Fibroblast of lung (primary cell): ENCODE data around the gene FUBP3. TPM values are rescaled to one million over a fixed set of nuclear protein-coding genes. Genes with fewer than 3 reads are reported as not detected.

ENCODE experiments used
- DNase-seq, 2 donors: peaks; one replicate each; pipeline versions ENCODE4 v3.0.0 to v3.0.0-alpha.2; 2010; ENCODE audit warnings: low read depth in 2 of 2
- H2AFZ ChIP-seq: 2 replicates; pipeline ENCODE4 v1.5.1; 2012; ENCODE audit warnings: low read length, control low read depth, inconsistent platforms
- H3K27ac ChIP-seq: 2 replicates; pipeline ENCODE4 v1.5.1; 2011; ENCODE audit warnings: low read length, control low read depth; ENCODE audit not compliant: insufficient read depth
- H3K27me3 ChIP-seq: 2 replicates; pipeline ENCODE4 v1.5.1; 2011; ENCODE audit warnings: mild to moderate bottlenecking, low read length; ENCODE audit not compliant: control insufficient read depth, insufficient read depth
- H3K36me3 ChIP-seq: 2 replicates; pipeline ENCODE4 v1.5.1; 2011; ENCODE audit warnings: low read length; ENCODE audit not compliant: control insufficient read depth, insufficient read depth
- H3K4me1 ChIP-seq: 2 replicates; pipeline ENCODE4 v1.5.1; 2011; ENCODE audit warnings: low read length; ENCODE audit not compliant: control insufficient read depth, insufficient read depth; ENCODE audit errors: extremely low read depth
- H3K4me2 ChIP-seq: 2 replicates; pipeline ENCODE4 v1.5.1; 2011; ENCODE audit warnings: low read length, control low read depth; ENCODE audit not compliant: insufficient read depth; ENCODE audit errors: extremely low read depth
- H3K4me3 ChIP-seq, 4 experiments: fragments of 200-600 bp in 1 of 4; sonication (generic) in 1 of 4; replicated peaks in 1 of 4; 2 replicates each; pipeline ENCODE4 v1.5.1; 2011 to 2016; ENCODE audit warnings: low read length in 4 of 4, low read depth in 3 of 4, mild to moderate bottlenecking in 3 of 4, control low read depth in 2 of 4, inconsistent platforms in 1 of 4, mixed read lengths in 1 of 4; ENCODE audit not compliant: insufficient read depth in 1 of 4; ENCODE audit errors: control extremely low read depth in 1 of 4
- H3K79me2 ChIP-seq: 2 replicates; pipeline ENCODE4 v1.5.1; 2012; ENCODE audit warnings: mild to moderate bottlenecking, low read length, inconsistent platforms; ENCODE audit not compliant: control insufficient read depth, insufficient read depth
- H3K9ac ChIP-seq: 2 replicates; pipeline ENCODE4 v1.5.1; 2011; ENCODE audit warnings: mild to moderate bottlenecking, low read length, control low read depth; ENCODE audit not compliant: insufficient read depth
- H3K9me3 ChIP-seq: 2 replicates; pipeline ENCODE4 v1.5.1; 2012; ENCODE audit warnings: low read depth, low read length; ENCODE audit not compliant: control insufficient read depth, insufficient read depth
- H4K20me1 ChIP-seq: 2 replicates; pipeline ENCODE4 v1.5.1; 2011; ENCODE audit warnings: low read length; ENCODE audit not compliant: control insufficient read depth, insufficient read depth; ENCODE audit errors: extremely low read depth
- CTCF ChIP-seq, 2 donors: IDR thresholded peaks in 1 of 2; conservative IDR thresholded peaks in 1 of 2; 1 replicate in 1 of 2; 2 replicates in 1 of 2; pipeline ENCODE4 v1.5.1; 2011 to 2012; ENCODE audit warnings: low read length in 2 of 2, control low read depth in 1 of 2, inconsistent platforms in 1 of 2, low read depth in 1 of 2, mild to moderate bottlenecking in 1 of 2
- EZH2 ChIP-seq: IDR thresholded peaks from 2 replicates; pipeline ENCODE4 v1.5.1; 2012; ENCODE audit warnings: low read length, control low read depth, mild to moderate bottlenecking; ENCODE audit errors: missing control alignments
- polyA plus RNA-seq, 2 donors: library from polyadenylated mRNA; depleted of rRNA in 1 of 2; stranded (reverse) in 1 of 2; unstranded in 1 of 2; fragments of >200 nt; gene quantifications; 2 replicates each; pipeline ENCODE4 v1.2.1, GENCODE V29; 2011 to 2012; ENCODE audit warnings: missing spikeins in 1 of 2
- total RNA-seq: library from RNA; depleted of rRNA; stranded (reverse); fragments of >200 nt; gene quantifications from 2 replicates; pipeline ENCODE4 v1.2.1, GENCODE V29; 2014

The FUBP3 gene
- total and polyA plus RNA-seq, 2 donors (not counting 1 experiment from before 2014, with no cell fraction given): 35.7 to 36.2 TPM

DNA sequence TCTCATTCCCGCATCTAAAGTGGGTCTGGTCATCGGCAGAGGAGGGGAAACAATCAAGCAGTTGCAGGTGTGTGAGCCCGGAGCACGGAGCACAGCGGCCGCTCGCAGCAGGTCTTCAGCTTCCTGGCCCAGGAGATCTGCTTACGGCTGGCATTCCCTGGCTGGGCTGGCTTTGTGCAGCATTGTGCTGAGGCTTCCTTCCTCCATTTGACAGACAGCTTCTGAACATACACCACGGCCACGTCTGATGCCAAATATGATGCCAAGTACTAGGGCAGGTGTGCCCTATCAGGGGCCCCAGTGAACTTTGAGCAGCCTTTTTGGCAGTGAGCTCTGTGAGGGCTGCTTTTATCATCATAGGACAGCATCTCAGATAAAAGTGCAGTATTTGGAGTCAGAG is 37.1 kb downstream of the FUBP3 start:
- Histone ChIP-seq H3K36me3 (peaks cover 41% of the 10 kb centered on the region), H3K9me3 (no peaks in the 10 kb centered on the region), H3K4me1 (no peaks in the 10 kb centered on the region), H3K4me2 (no peak overlapping the region), H3K9ac (no peak overlapping the region), H3K79me2 (no peaks in the 10 kb centered on the region), H2AFZ (no peak overlapping the region), H3K27ac (no peak overlapping the region), H4K20me1 (no peaks in the 10 kb centered on the region), H3K4me3 (no peak overlapping the region), H3K27me3 (no peaks in the 10 kb centered on the region)
- no peak for DNase-seq
- TF ChIP-seq CTCF (conservative IDR thresholded peaks at IDR 0.05 in 1 of 2, IDR thresholded peaks at IDR 0.05 in 1 of 2; ENCODE audit: low read depth in 1 of 2, low read length in 2 of 2) (no peak), EZH2 (no peak)

- no peaks in the 10 kb centered on the region for H3K27me3 ChIP-seq
- no peaks in the 10 kb centered on the region for H3K79me2 ChIP-seq
- H3K4me3 ChIP-seq: no peak overlapping the region
- no peak overlapping the region for H3K4me2 ChIP-seq
- no peaks in the 10 kb centered on the region for H4K20me1 ChIP-seq
- TF ChIP-seq CTCF (conservative IDR thresholded peaks at IDR 0.05 in 1 of 2, IDR thresholded peaks at IDR 0.05 in 1 of 2; ENCODE audit: low read depth in 1 of 2, low read length in 2 of 2): no peak
- no peak for TF ChIP-seq EZH2
- DNase-seq: no peak
- no peaks in the 10 kb centered on the region for H3K9me3 ChIP-seq
- H3K27ac ChIP-seq: no peak overlapping the region
- H3K4me1 ChIP-seq: no peaks in the 10 kb centered on the region
- no peak overlapping the region for H3K9ac ChIP-seq
- no peak overlapping the region for H2AFZ ChIP-seq
- peaks cover 22% of the 10 kb centered on the region for H3K36me3 ChIP-seq
Measured at GRCh38 chr9:130623466-130623865, 44.1 kb downstream of the FUBP3 start.

DNA sequence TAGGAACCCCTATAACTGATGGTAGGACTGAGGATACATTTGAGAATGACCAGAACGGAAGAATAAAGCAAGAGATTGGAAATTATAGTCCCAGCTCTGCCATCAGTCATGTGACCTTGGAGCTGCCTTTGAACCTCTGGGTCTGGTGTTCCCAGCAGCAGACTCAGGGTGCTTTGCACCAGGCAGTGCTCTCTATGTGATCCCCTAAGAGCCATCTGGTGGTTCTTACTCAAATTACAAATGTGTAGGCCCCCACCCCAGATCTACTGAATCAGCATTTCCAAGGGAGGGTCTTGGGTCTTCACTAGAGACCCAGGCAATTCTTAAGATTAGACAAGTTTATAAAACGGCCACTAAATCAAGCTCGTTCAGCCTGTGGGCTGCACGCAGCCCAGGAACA is 44.8 kb downstream of the FUBP3 start:
- Histone ChIP-seq H3K36me3 (peaks cover 18% of the 10 kb centered on the region), H3K9me3 (no peaks in the 10 kb centered on the region), H3K9ac (no peak overlapping the region), H2AFZ (no peak overlapping the region), H3K27ac (no peak overlapping the region), H3K4me1 (no peaks in the 10 kb centered on the region), H3K4me2 (no peak overlapping the region), H3K4me3 (no peak overlapping the region), H3K79me2 (no peaks in the 10 kb centered on the region), H3K27me3 (no peaks in the 10 kb centered on the region), H4K20me1 (no peaks in the 10 kb centered on the region)
- no peak for TF ChIP-seq CTCF (conservative IDR thresholded peaks at IDR 0.05 in 1 of 2, IDR thresholded peaks at IDR 0.05 in 1 of 2; ENCODE audit: low read depth in 1 of 2, low read length in 2 of 2)
- TF ChIP-seq EZH2: no peak
- no peak for DNase-seq
